HCT116 (cell line): ENCODE data around the gene WFDC1. TPM values are rescaled to one million over a fixed set of nuclear protein-coding genes. Genes with fewer than 3 reads are reported as not detected.

ENCODE experiments used
- ATAC-seq: fragments of 200-7000 bp; cut with Tn5 transposase; 2 replicates; pipeline ENCODE4 v1.9.1; 2020; ENCODE audit warnings: mild to moderate bottlenecking, moderate library complexity
- BruUV-seq: library from RNA; stranded (reverse); fragments of 400-500 nt; replicated peaks from 2 replicates; lab custom pipeline; 2021; lab: Mats Ljungman, UMichigan
- CTCF ChIA-PET: fragments of 300-600 bp; sonication (Branson Sonifier 250); formaldehyde crosslinking; loops from one replicate; lab custom pipeline; 2021; ENCODE audit warnings: antibody characterized with exemption; lab: Charles Lee
- POLR2A ChIA-PET: fragments of 300-600, 350-600 bp; sonication (Branson Sonifier 250); formaldehyde crosslinking; loops from one replicate; lab custom pipeline; 2021; ENCODE audit warnings: antibody characterized with exemption; lab: Charles Lee
- RAD21 ChIA-PET, 2 experiments: fragments of 300-600 bp; sonication (Branson Sonifier 250); formaldehyde crosslinking; loops; one replicate each; lab custom pipeline; 2023; ENCODE audit warnings: low total read pairs in 2 of 2; ENCODE audit not compliant: uncharacterized antibody in 2 of 2, unreplicated experiment in 2 of 2, low non-redundant PET in 1 of 2; lab: Charles Lee
- DNase-seq: peaks from one replicate; pipeline ENCODE4 v3.0.0-alpha.2; 2010; ENCODE audit warnings: low read depth, low spot score
- H2AFZ ChIP-seq: fragments of 200-600 bp; shearing (Covaris generic), sonication (generic); 2 replicates; pipeline ENCODE4 v1.6.1; 2017; ENCODE audit warnings: low read depth, mixed run types, mixed read lengths, antibody characterized with exemption, low read length; ENCODE audit not compliant: poor library complexity, severe bottlenecking
- H3K27ac ChIP-seq: 2 replicates; pipeline ENCODE4 v1.5.1; 2012; ENCODE audit warnings: low read depth, low read length
- H3K27me3 ChIP-seq: fragments of 200-600 bp; sonication (generic); 2 replicates; pipeline ENCODE4 v1.6.1; 2016; ENCODE audit warnings: mixed run types, low read length, mixed read lengths; ENCODE audit not compliant: insufficient read depth
- H3K36me3 ChIP-seq, 2 experiments: fragments of 200-500 bp in 1 of 2; fragments of 200-600 bp in 1 of 2; sonication (Bioruptor generic) in 1 of 2; sonication (generic) in 1 of 2; 2 replicates each; pipeline versions ENCODE4 v1.5.1 to v1.6.1; 2014 to 2016; ENCODE audit warnings: low read length in 2 of 2, inconsistent platforms in 1 of 2, mixed read lengths in 1 of 2, mixed run types in 1 of 2; ENCODE audit not compliant: insufficient read depth in 2 of 2, control insufficient read depth in 1 of 2
- H3K4me1 ChIP-seq, 2 experiments: fragments of 200-600 bp in 1 of 2; sonication (generic) in 1 of 2; 2 replicates each; pipeline versions ENCODE4 v1.5.1 to v1.6.1; 2012 to 2017; ENCODE audit warnings: low read length in 2 of 2, inconsistent platforms in 1 of 2, mild to moderate bottlenecking in 1 of 2, mixed read lengths in 1 of 2, mixed run types in 1 of 2, moderate library complexity in 1 of 2; ENCODE audit not compliant: insufficient read depth in 2 of 2, control insufficient read depth in 1 of 2
- H3K4me2 ChIP-seq: fragments of 200-600 bp; sonication (generic); 2 replicates; pipeline ENCODE4 v1.6.1; 2017; ENCODE audit warnings: mixed run types, low read length, mixed read lengths
- H3K4me3 ChIP-seq, 2 experiments: fragments of 200-600 bp in 1 of 2; sonication (generic) in 1 of 2; replicated peaks in 1 of 2; 2 replicates each; pipeline ENCODE4 v1.5.1; 2011 to 2016; ENCODE audit warnings: low read length in 2 of 2, control low read depth in 1 of 2, low read depth in 1 of 2, mild to moderate bottlenecking in 1 of 2, mixed read lengths in 1 of 2, mixed run types in 1 of 2
- H3K79me2 ChIP-seq: fragments of 200-600 bp; sonication (generic); 2 replicates; pipeline ENCODE4 v1.6.1; 2017; ENCODE audit warnings: mild to moderate bottlenecking, mixed run types, low read length, moderate library complexity, mixed read lengths; ENCODE audit not compliant: insufficient read depth
- H3K9ac ChIP-seq: fragments of 200-600 bp; sonication (generic); 2 replicates; pipeline ENCODE4 v1.6.1; 2016; ENCODE audit warnings: low read length, mixed read lengths
- H3K9me2 ChIP-seq: fragments of 200-600 bp; sonication (generic), shearing (Covaris generic); 2 replicates; pipeline ENCODE4 v1.6.1; 2017; ENCODE audit warnings: mixed run types, mild to moderate bottlenecking, moderate library complexity; ENCODE audit not compliant: insufficient read depth
- H3K9me3 ChIP-seq, 2 experiments: fragments of 200-500 bp in 1 of 2; fragments of 200-600 bp in 1 of 2; sonication (Bioruptor generic) in 1 of 2; sonication (generic) in 1 of 2; 2 replicates each; pipeline ENCODE4 v1.6.1; 2014 to 2017; ENCODE audit warnings: low read length in 2 of 2, mixed read lengths in 2 of 2, inconsistent platforms in 1 of 2, low read depth in 1 of 2, mild to moderate bottlenecking in 1 of 2, mixed run types in 1 of 2, moderate library complexity in 1 of 2; ENCODE audit not compliant: control insufficient read depth in 1 of 2, insufficient read depth in 1 of 2
- H4K20me1 ChIP-seq: fragments of 200-600 bp; sonication (generic), shearing (Covaris generic); 2 replicates; pipeline ENCODE4 v1.6.1; 2017; ENCODE audit warnings: mixed run types, mild to moderate bottlenecking, moderate library complexity; ENCODE audit not compliant: insufficient read depth
- CBX3 ChIP-seq: IDR thresholded peaks from 2 replicates; pipeline ENCODE4 v1.6.1; 2012; ENCODE audit warnings: low read depth
- CTCF ChIP-seq, 3 experiments: fragments of 200-600 bp in 1 of 3; sonication (generic) in 1 of 3; IDR thresholded peaks in 2 of 3; conservative IDR thresholded peaks in 1 of 3; 2 replicates each; pipeline ENCODE4 v1.5.1; 2012 to 2017; ENCODE audit warnings: low read depth in 2 of 3, low read length in 2 of 3, antibody characterized with exemption in 1 of 3, borderline replicate concordance in 1 of 3, control low read depth in 1 of 3, mild to moderate bottlenecking in 1 of 3, mixed read lengths in 1 of 3, mixed run types in 1 of 3, moderate library complexity in 1 of 3; ENCODE audit not compliant: insufficient read depth in 1 of 3
- ELF1 ChIP-seq: IDR thresholded peaks from 2 replicates; pipeline ENCODE4 v1.6.1; 2012; ENCODE audit warnings: low read depth, borderline replicate concordance
- EZH2 ChIP-seq: fragments of 200-600 bp; sonication (generic); IDR thresholded peaks from 2 replicates; pipeline ENCODE4 v1.6.1; 2017; ENCODE audit warnings: antibody characterized with exemption, mixed run types
- FOSL1 ChIP-seq: IDR thresholded peaks from 2 replicates; pipeline ENCODE4 v1.6.1; 2012; ENCODE audit warnings: low read depth
- JUND ChIP-seq: IDR thresholded peaks from 2 replicates; pipeline ENCODE4 v1.6.1; 2012
- MAX ChIP-seq: IDR thresholded peaks from 2 replicates; pipeline ENCODE4 v1.6.1; 2012
- POLR2AphosphoS5 ChIP-seq: IDR thresholded peaks from 2 replicates; pipeline ENCODE4 v1.6.1; 2011; ENCODE audit warnings: mild to moderate bottlenecking, low read depth, low read length, moderate library complexity
- REST ChIP-seq: IDR thresholded peaks from 2 replicates; pipeline ENCODE4 v1.6.1; 2012; ENCODE audit warnings: low read depth
- SIN3A ChIP-seq: IDR thresholded peaks from 2 replicates; pipeline ENCODE4 v1.6.1; 2012; ENCODE audit warnings: low read depth
- TCF7L2 ChIP-seq: IDR thresholded peaks from 2 replicates; pipeline ENCODE4 v1.7.0; 2011; ENCODE audit warnings: borderline replicate concordance, inconsistent platforms; ENCODE audit not compliant: insufficient read depth, insufficient read length; ENCODE audit errors: extremely low read depth
- ZFX ChIP-seq: fragments of 450-650 bp; IDR thresholded peaks from 2 replicates; pipeline ENCODE4 v1.6.1; 2017
- intact Hi-C: fragments of 100-400 bp; cut with micrococcal nuclease; formaldehyde crosslinking; loops from 2 replicates; pipeline ENCODE4 v1.10.0; 2022
- total RNA-seq: library from RNA; stranded (reverse); gene quantifications from one replicate; pipeline ENCODE4 v1.2.1, GENCODE V29; 2021; ENCODE audit not compliant: unreplicated experiment

The WFDC1 gene
- total RNA-seq, 1 experiment from 2014 or later: 0.42 TPM

- H2AFZ ChIP-seq: no peak overlapping the region
- H3K27me3 ChIP-seq: no peaks in the 10 kb centered on the region
- no peak for DNase-seq
- peaks cover 0 to 8% of the 10 kb centered on the region in 2 experiments; a peak in 2 of 4 replicates for H3K4me1 ChIP-seq
- H3K9ac ChIP-seq: no peak overlapping the region
- no peak for ATAC-seq
- ChIA-PET CTCF (no interaction called here), RAD21 (no interaction called here), POLR2A (no interaction called here)
- H4K20me1 ChIP-seq: no peaks in the 10 kb centered on the region
- no peak overlapping the region for H3K27ac ChIP-seq
- intact Hi-C loops: no loop called here
- H3K4me3 ChIP-seq: no peak overlapping the region
- no peaks in the 10 kb centered on the region for H3K36me3 ChIP-seq
- no peak overlapping the region for H3K4me2 ChIP-seq
- H3K9me3 ChIP-seq: peaks cover 4 to 5% of the 10 kb centered on the region in 2 experiments; a peak in 2 of 4 replicates
- BruUV-seq: no TSS peak
- no peaks in the 10 kb centered on the region for H3K9me2 ChIP-seq
- peak; percentile 46; the same call in 1 of the 2 replicates for TF ChIP-seq FOSL1
- peak; percentile 28; the same call in 1 of the 2 replicates for TF ChIP-seq JUND
- no peak for TF ChIP-seq TCF7L2
- no peaks in the 10 kb centered on the region for H3K79me2 ChIP-seq
Observed at GRCh38 chr16:84331998-84332780, 37.5 kb downstream of the WFDC1 start.

GRCh38 chr16:84332975-84333684 lies 38.5 kb downstream of the WFDC1 start:
- peak; percentile 28; the same call in 1 of the 2 replicates for ATAC-seq
- Histone ChIP-seq H3K4me2 (no peak overlapping the region), H3K4me3 (no peak overlapping the region), H2AFZ (no peak overlapping the region), H3K27me3 (no peaks in the 10 kb centered on the region), H3K9ac (no peak overlapping the region), H3K9me3 (peaks cover 4 to 9% of the 10 kb centered on the region in 2 experiments; a peak in 2 of 4 replicates), H4K20me1 (no peaks in the 10 kb centered on the region), H3K9me2 (no peaks in the 10 kb centered on the region), H3K4me1 (peaks cover 0 to 8% of the 10 kb centered on the region in 2 experiments; a peak in 2 of 4 replicates), H3K36me3 (no peaks in the 10 kb centered on the region), H3K79me2 (no peaks in the 10 kb centered on the region), H3K27ac (no peak overlapping the region)
- no TSS peak for BruUV-seq
- intact Hi-C loops: no loop called here
- ChIA-PET RAD21 (interaction anchor here in 1 of 2 experiments (0.6 kb wide), 1 partner anchor 11 kb away, joined by 3 read pairs; no protein-coding TSS in a partner anchor), POLR2A (no interaction called here), CTCF (no interaction called here)
- DNase-seq: no peak
- TF ChIP-seq CTCF (IDR thresholded peaks at IDR 0.05 in 2 of 3, conservative IDR thresholded peaks at IDR 0.05 in 1 of 3; ENCODE audit: borderline replicate concordance in 1 of 3, insufficient read depth in 1 of 3, low read depth in 2 of 3, low read length in 2 of 3) (no peak), FOSL1 (no peak), EZH2 (no peak), MAX (no peak), POLR2AphosphoS5 (no peak), SIN3A (no peak), ZFX (no peak), JUND (no peak), REST (no peak), ELF1 (no peak), CBX3 (no peak)
